Vagina (tissue), 2 donors: ENCODE results near the gene CYP19A1. TPM values are rescaled to one million over a fixed set of nuclear protein-coding genes. Genes with fewer than 3 reads are reported as not detected.

Experiments used
- DNase-seq, 2 donors: peaks; one replicate each; pipeline ENCODE4 v3.0.0-alpha.2; 2017; ENCODE audit errors: extremely low spot score in 2 of 2
- H3K27ac ChIP-seq: fragments of 200-600 bp; sonication (generic); one replicate; pipeline ENCODE4 v1.5.1; 2019
- H3K27me3 ChIP-seq: fragments of 200-600 bp; sonication (generic); one replicate; pipeline ENCODE4 v1.5.1; 2019
- H3K36me3 ChIP-seq, 2 donors: fragments of 200-600 bp; sonication (generic); one replicate each; pipeline ENCODE4 v1.5.1; 2017 to 2019
- H3K4me1 ChIP-seq: fragments of 200-600 bp; sonication (generic); one replicate; pipeline ENCODE4 v1.5.1; 2019
- H3K4me3 ChIP-seq, 2 donors: fragments of 200-600 bp; sonication (generic); 1 replicate in 1 of 2; 2 replicates in 1 of 2; pipeline ENCODE4 v1.5.1; 2016 to 2019
- H3K9me3 ChIP-seq: fragments of 200-600 bp; sonication (generic); one replicate; pipeline ENCODE4 v1.5.1; 2019
- CTCF ChIP-seq, 3 experiments: fragments of 450-650 bp in 2 of 3; fragments of 200-600 bp in 1 of 3; sonication (generic) in 1 of 3; IDR thresholded peaks; one replicate each; pipeline ENCODE4 v1.5.1; 2017 to 2019; ENCODE audit warnings: antibody characterized with exemption in 3 of 3, mild to moderate bottlenecking in 2 of 3, moderate library complexity in 2 of 3
- POLR2A ChIP-seq, 2 donors: fragments of 450-650 bp; IDR thresholded peaks; one replicate each; pipeline ENCODE4 v1.6.1; 2017; ENCODE audit warnings: antibody characterized with exemption in 2 of 2, mild to moderate bottlenecking in 2 of 2, moderate library complexity in 2 of 2
- POLR2AphosphoS5 ChIP-seq, 2 donors: sonication (generic); formaldehyde crosslinking; IDR thresholded peaks; one replicate each; pipeline ENCODE4 v1.9.0; 2017; ENCODE audit warnings: antibody characterized with exemption in 2 of 2, mild to moderate bottlenecking in 2 of 2, low read depth in 1 of 2; ENCODE audit not compliant: insufficient read depth in 1 of 2
- intact Hi-C: fragments of 100-400 bp; cut with DNase I; formaldehyde crosslinking; loops from one replicate; pipeline ENCODE4 v1.15.1; 2023
- total RNA-seq: library from RNA; depleted of rRNA; stranded (reverse); fragments of >200 nt; gene quantifications from one replicate; pipeline ENCODE4 v1.2.3, GENCODE V29; 2016

CYP19A1 gene
- total RNA-seq, 1 donor from 2014 or later: 8.8 TPM

GRCh38 chr15:51328926-51329325 lies 9.5 kb downstream of the CYP19A1 start:
- DNase-seq: no peak
- Histone ChIP-seq H3K9me3 (no peaks in the 10 kb centered on the region), H3K4me3 (no peak overlapping the region), H3K36me3 (no peaks in the 10 kb centered on the region), H3K27me3 (no peaks in the 10 kb centered on the region), H3K4me1 (no peaks in the 10 kb centered on the region), H3K27ac (no peak overlapping the region)
- TF ChIP-seq POLR2AphosphoS5 (IDR thresholded peaks at IDR 0.05; ENCODE audit: insufficient read depth in 1 of 2, low read depth in 1 of 2): no peak
- TF ChIP-seq CTCF (IDR thresholded peaks at IDR 0.05): no peak
- no peak for TF ChIP-seq POLR2A (IDR thresholded peaks at IDR 0.05)
- intact Hi-C loops: no loop called here

GRCh38 chr15:51327081-51327480 lies 11.3 kb downstream of the CYP19A1 start:
- Histone ChIP-seq H3K27ac (no peak overlapping the region), H3K9me3 (no peaks in the 10 kb centered on the region), H3K4me1 (peaks cover 9% of the 10 kb centered on the region), H3K36me3 (no peaks in the 10 kb centered on the region), H3K4me3 (no peak overlapping the region), H3K27me3 (no peaks in the 10 kb centered on the region)
- DNase-seq: no peak
- intact Hi-C loops: no loop called here
- no peak for TF ChIP-seq CTCF (IDR thresholded peaks at IDR 0.05)
- no peak for TF ChIP-seq POLR2AphosphoS5 (IDR thresholded peaks at IDR 0.05; ENCODE audit: insufficient read depth in 1 of 2, low read depth in 1 of 2)
- TF ChIP-seq POLR2A (IDR thresholded peaks at IDR 0.05): no peak

DNA sequence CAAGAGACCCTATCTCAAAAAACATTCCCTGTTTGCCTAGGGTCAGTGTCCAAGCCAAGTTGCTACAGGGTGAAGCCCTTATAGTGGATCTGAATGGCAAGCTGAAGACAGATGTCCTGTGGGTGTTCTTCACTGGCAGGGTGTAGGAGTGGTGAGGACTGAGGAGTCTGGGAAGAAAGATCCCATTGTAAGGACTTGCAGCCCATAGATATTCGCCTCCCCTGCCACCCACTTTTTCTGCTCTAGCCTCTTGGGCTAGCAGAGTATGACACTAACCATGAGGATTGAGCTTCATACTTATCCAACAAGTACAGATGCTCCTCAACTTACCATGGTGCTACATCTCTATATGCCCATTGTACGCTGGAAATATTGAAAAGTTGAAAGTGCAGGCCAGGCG lies 13.2 kb downstream of the CYP19A1 start:
- Histone ChIP-seq H3K4me1 (peaks cover 12% of the 10 kb centered on the region), H3K36me3 (no peaks in the 10 kb centered on the region), H3K27me3 (no peaks in the 10 kb centered on the region), H3K4me3 (no peak overlapping the region), H3K27ac (no peak overlapping the region), H3K9me3 (no peaks in the 10 kb centered on the region)
- TF ChIP-seq CTCF (IDR thresholded peaks at IDR 0.05): no peak
- no peak for TF ChIP-seq POLR2AphosphoS5 (IDR thresholded peaks at IDR 0.05; ENCODE audit: insufficient read depth in 1 of 2, low read depth in 1 of 2)
- no peak for TF ChIP-seq POLR2A (IDR thresholded peaks at IDR 0.05)
- DNase-seq: no peak
- intact Hi-C loops: no loop called here

DNA sequence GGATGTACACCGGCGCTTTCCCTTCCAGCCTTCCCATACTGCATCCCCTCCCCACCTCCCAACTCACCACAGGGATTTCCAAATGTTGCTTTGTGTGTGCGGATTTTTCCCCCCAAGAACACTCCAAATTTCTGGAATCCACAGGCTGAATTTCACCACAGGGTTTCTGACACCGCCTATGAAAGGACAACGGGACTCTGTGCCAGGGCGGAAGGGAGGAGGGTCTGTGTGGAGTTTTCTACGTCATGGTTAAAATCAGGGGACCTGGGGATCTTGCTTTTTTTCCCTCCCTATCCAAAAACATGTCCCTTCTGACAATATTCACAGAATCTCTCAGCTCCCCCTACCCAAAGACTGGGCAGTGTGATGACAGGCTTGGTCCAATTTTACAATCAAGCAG lies 14.6 kb downstream of the CYP19A1 start:
- H3K27ac ChIP-seq: no peak overlapping the region
- peaks cover 12% of the 10 kb centered on the region for H3K4me1 ChIP-seq
- intact Hi-C loops: no loop called here
- H3K9me3 ChIP-seq: no peaks in the 10 kb centered on the region
- DNase-seq: no peak
- H3K4me3 ChIP-seq: no peak overlapping the region
- no peak for TF ChIP-seq POLR2A (IDR thresholded peaks at IDR 0.05)
- no peak for TF ChIP-seq CTCF (IDR thresholded peaks at IDR 0.05)
- TF ChIP-seq POLR2AphosphoS5 (IDR thresholded peaks at IDR 0.05; ENCODE audit: insufficient read depth in 1 of 2, low read depth in 1 of 2): no peak
- H3K36me3 ChIP-seq: no peaks in the 10 kb centered on the region
- no peaks in the 10 kb centered on the region for H3K27me3 ChIP-seq

DNA sequence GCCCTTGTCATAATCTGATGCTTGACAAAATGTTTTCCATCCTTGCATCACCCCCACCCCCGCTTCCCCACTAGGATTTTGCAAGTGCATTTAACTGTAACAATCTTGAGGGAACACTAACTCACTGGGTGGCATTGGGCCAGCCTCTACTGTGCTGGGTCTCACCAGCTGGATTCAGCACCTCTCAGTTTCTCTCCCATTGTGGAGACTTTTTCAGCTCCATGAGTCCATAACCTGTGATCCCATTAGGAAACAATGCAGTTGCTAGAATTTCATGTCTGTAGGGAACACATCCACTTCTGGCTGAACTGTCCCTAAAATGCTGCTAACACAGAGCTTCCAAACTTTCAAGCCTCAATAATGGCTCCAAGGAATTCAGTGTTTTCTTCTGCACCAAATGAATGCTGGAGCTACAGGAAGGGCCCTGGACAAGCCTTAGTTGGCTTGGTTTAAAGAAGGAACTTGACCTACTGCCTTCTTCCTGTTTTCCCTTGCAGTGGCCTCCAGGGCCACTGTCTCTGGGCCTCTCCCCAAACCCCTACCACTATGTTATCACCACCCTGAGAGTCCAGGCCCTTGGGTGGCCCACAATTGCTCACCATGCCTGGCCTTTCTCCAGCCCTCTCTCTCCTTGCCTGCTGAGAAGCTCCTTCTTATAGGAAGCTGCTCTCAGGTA lies 15.6 kb downstream of the CYP19A1 start:
- Histone ChIP-seq H3K36me3 (no peaks in the 10 kb centered on the region), H3K27me3 (no peaks in the 10 kb centered on the region), H3K4me3 (no peak overlapping the region), H3K4me1 (peaks cover 12% of the 10 kb centered on the region), H3K27ac (peak overlapping the region; percentile 40), H3K9me3 (no peaks in the 10 kb centered on the region)
- peak in 1 of 2 donors; percentile 86 for DNase-seq
- TF ChIP-seq POLR2AphosphoS5 (IDR thresholded peaks at IDR 0.05; ENCODE audit: insufficient read depth in 1 of 2, low read depth in 1 of 2) (no peak), POLR2A (IDR thresholded peaks at IDR 0.05) (no peak), CTCF (IDR thresholded peaks at IDR 0.05) (no peak)
- intact Hi-C loops: no loop called here
